G401 (cell line): ENCODE results near the gene DGKG. TPM values are rescaled to one million over a fixed set of nuclear protein-coding genes. Genes with fewer than 3 reads are reported as not detected.

Experiments
- DNase-seq: peaks from one replicate; pipeline ENCODE4 v3.0.0-alpha.2; 2015; ENCODE audit warnings: low spot score
- in situ Hi-C: cut with HindIII; loops from 2 replicates; pipeline ENCODE4 v1.10.0; 2016; ENCODE audit warnings: low sequenced_read_pairs, mixed read lengths
- total RNA-seq: library from RNA; depleted of rRNA; stranded (reverse); fragments of >200 nt; shearing (Covaris generic); gene quantifications from 2 replicates; pipeline ENCODE4 v1.2.3, GENCODE V29; 2014; rRNA removed

Gene DGKG
- total RNA-seq, 1 experiment from 2014 or later: not detected

DNA sequence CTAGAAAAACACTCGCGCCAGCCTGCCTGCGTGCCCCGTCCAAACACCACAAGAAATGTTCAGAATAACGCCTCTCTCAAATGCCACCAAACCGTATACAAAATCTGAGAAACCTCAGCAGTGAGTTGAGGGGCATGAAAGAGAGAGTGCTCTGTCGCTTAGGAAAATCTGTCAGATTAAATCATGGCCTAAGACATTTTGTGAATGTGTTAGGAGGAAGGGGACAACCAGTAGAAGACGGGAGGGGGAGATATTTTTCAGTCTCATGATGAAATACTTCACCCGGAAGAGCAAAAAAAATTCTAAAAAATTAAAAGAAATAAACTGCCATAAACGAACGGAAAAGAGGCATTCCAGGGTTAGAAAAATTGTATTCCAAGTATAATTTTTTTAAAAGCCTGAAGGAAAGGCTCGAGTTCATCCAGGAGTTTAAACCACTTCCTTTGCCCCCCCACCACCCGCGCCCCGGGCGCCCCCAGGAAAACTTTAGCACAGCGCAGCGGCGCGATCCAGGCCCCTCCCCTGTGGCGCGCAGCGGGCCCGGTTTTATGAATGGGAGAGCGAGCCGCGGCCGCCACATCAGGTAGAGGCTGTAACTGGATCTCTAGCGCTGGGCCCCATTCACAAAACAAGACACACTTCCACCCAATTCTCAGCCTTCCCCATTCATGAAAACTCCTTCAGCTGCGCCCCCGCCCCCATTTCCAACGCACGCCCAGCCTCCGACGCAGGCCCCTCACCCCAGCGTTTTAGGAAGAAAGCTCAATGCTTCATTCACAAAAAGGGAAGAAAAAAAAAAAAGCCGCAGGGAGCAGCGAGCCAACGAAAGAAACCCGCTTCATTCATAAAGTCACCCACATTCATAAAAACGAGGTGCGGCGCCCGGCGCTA is 254.6 kb downstream of the DGKG start:
- in situ Hi-C loops: no loop called here
- peak; percentile 76 for DNase-seq

DNA sequence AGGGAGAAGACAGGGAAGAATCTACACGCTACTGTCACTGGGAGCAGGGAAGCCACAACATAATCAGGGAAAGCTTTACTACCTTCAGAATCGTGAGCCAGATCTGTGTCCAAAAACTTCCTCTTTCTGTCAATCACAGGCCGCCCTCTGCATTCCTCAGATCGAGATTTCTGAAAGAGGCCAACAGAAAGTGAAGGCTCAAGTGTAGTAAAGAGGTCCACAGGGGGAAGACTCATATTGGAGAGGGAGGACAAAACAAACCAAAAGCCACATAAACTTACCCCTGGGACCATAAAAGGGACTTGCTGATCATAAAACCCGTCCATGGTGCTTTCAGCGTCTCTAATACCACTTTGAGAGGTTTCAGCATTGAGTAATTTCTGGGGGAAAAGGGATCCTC is 256.5 kb downstream of the DGKG start:
- in situ Hi-C loops: no loop called here
- no peak for DNase-seq

DNA sequence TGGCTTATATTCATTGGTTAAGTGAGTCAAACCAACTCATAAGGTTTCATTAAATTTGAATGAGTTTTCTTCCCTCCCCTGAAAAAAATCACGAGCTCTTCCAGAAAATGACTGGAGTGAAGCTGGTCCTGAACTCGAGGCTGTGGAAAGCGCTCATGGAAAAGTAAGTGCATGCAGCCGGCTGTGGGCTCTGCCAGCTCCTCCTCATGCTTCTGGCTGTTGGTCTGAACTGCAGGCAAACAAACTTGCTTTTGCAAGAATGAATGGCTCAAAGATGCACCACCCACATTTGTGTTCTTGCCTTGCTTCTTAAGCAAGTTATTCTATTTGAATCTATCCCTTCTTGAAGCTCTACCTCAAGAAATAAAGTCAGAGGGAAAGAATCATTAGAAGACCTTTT is 259.3 kb downstream of the DGKG start:
- in situ Hi-C loops: no loop called here
- DNase-seq: peak; percentile 20

GRCh38 chr3:186100398-186100797 is 261.6 kb downstream of the DGKG start:
- in situ Hi-C loops: no loop called here
- DNase-seq: no peak

GRCh38 chr3:186099178-186099577 is 262.9 kb downstream of the DGKG start:
- in situ Hi-C loops: no loop called here
- DNase-seq: peak; percentile 94

DNA sequence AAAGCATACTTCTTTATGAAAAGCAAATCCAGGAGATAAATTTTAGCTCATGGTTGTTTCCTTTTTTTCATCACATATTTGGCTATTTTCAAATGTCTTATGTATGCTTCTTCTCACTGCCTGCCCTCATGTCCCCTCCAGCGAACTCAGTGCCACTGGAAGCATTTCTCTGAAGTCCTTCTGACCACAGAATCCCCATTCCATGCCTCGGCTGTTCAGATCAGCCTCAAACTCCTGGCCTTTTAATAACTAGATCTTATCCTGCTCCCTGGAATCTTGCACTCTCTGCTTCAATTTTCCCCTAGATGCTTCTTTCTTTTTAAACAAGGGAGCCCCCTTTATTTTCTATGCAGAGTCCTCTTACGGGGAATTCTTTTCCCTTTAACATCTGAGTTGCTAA is 263.3 kb downstream of the DGKG start:
- DNase-seq: no peak
- in situ Hi-C loops: no loop called here

DNA sequence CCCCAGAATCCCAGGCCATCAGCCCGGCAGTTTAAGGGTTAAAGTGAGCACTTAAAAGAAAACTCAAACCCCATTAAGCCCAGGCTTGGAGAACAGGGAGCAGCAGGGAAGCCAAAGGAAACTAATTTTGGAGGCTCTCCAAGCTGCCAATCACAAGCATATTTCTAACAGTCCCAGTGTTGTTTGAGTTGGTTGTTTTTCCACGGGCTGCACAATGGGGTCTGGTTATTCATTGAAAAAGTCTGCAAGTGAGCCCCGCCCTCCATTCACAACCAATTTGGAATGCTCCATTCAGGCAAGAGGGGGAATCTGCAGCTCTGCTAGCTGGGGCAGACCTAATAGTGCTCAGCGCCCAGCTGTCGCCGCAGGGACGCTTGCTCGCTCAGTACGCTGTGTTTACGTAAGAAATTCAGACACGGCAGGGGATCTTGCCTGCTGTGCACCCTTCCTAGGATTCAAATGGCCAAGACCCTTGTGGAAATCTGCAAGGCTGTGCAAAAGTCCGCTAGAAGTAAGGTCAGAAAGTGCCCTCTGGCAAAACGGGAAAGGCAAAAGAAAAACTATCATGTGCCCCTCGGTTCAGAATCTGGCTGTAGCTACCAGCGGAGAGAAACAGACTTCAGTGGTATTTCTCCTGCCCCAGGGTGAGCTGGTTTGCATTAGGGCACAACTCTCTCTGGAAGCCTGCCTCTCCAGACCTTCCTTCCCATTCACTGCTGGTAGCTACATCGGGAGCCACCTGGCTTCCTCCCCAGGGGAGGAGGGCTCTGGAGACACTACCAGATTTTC is 264.2 kb downstream of the DGKG start:
- in situ Hi-C loops: no loop called here
- DNase-seq: peak; percentile 86

GRCh38 chr3:186097317-186097662 is 264.7 kb downstream of the DGKG start:
- in situ Hi-C loops: no loop called here
- DNase-seq: no peak

Other genes starting within 250 kb of the DGKG start
- 0.37 and 2.0 TPM in 2 replicates for gene CRYGS, start 182.1 kb upstream of the DGKG start, total RNA-seq
- gene TBCCD1, start 205.1 kb upstream of the DGKG start, total RNA-seq: 27.7 and 37.1 TPM in 2 replicates
- gene DNAJB11, start 208.5 kb upstream of the DGKG start, total RNA-seq: 41.7 and 78.6 TPM in 2 replicates